NCI-H2107 treated with DMSO at 0.1 percent for 48 hours (cell line): Measurements from ENCODE around the gene CLSTN1.

Source experiments
- DNase-seq: peaks from one replicate; lab custom pipeline; 2025; ENCODE audit not compliant: unreplicated experiment; lab: John Stamatoyannopoulos, UW

CLSTN1 gene

GRCh38 chr1:9732123-9732971 is 91.4 kb downstream of the CLSTN1 start:
- DNase-seq, result no peak

- DNase-seq, result no peak
These were observed 92.2 kb downstream of the CLSTN1 start for GRCh38 chr1:9731561-9731960.

- no peak for DNase-seq
These were observed 92.7 kb downstream of the CLSTN1 start for GRCh38 chr1:9731051-9731537.

GRCh38 chr1:9730096-9730901 is 93.5 kb downstream of the CLSTN1 start:
- DNase-seq, result no peak

- no peak for DNase-seq
These were observed 94.2 kb downstream of the CLSTN1 start for GRCh38 chr1:9729523-9729922.

- no peak for DNase-seq
These were observed 95.1 kb downstream of the CLSTN1 start for GRCh38 chr1:9728451-9729295.

DNA sequence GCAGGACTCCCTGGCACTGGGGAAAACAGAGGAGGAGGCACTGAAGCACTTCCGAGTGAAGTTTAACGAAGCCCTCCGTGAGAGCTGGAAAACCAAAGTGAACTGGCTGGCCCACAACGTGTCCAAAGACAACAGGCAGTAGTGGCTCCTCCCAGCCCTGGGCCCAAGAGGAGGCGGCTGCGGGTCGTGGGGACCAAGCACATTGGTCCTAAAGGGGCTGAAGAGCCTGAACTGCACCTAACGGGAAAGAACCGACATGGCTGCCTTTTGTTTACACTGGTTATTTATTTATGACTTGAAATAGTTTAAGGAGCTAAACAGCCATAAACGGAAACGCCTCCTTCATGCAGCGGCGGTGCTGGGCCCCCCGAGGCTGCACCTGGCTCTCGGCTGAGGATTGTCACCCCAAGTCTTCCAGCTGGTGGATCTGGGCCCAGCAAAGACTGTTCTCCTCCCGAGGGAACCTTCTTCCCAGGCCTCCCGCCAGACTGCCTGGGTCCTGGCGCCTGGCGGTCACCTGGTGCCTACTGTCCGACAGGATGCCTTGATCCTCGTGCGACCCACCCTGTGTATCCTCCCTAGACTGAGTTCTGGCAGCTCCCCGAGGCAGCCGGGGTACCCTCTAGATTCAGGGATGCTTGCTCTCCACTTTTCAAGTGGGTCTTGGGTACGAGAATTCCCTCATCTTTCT is 96.7 kb downstream of the CLSTN1 start:
- no peak for DNase-seq

GRCh38 chr1:9726406-9726805 is 97.4 kb downstream of the CLSTN1 start:
- DNase-seq, result no peak

DNA sequence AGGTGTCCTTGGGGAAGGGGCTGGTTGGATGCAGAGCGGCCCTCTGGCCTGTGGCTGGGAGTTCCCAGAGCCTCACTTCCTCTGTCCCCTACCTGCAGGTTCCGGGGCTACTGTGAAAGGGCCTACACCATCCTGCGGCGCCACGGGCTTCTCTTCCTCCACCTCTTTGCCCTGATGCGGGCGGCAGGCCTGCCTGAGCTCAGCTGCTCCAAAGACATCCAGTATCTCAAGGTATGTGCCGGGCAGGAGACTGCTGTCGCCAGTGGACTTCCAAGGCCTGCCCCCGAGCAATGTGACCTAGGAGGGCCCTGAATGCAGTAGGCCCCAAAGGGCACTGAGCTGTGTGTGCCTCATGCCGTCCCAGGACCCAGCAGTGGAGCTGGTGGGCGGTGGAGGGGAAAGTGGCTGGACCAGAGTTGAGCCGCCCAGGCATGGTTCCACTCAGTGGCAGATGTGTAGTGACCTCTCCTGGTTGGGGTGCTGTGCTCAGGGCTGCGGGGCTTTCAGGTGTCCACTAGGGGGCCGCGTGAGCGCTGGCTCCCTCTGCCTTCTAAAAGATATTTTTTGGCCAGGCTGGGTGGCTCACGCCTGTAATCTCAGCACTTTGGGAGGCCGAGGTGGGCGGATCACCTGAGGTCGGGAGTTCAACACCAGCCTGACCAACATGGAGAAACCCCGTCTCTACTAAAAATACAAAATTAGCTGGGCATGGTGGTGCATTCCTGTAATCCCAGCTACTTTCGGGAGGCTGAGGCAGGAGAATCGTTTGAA is 98.9 kb downstream of the CLSTN1 start:
- no peak for DNase-seq

DNA sequence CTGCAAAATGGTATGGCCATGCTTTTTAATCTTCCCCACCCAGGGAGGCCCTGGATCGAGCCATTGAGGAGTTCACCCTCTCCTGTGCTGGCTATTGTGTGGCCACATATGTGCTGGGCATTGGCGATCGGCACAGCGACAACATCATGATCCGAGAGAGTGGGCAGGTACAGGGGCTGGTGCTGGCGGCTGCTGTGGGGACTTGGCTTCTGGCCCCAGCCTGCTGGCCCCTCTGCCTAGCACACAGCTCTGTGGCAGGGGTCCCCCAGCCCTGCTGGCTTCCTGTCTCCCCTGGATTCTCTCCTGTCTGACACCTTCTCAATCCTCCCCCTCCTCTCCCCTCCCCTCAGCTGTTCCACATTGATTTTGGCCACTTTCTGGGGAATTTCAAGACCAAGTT is 99.8 kb downstream of the CLSTN1 start:
- DNase-seq, result no peak

- DNase-seq, result no peak
These were observed 100.5 kb downstream of the CLSTN1 start for GRCh38 chr1:9723068-9723805.

DNA sequence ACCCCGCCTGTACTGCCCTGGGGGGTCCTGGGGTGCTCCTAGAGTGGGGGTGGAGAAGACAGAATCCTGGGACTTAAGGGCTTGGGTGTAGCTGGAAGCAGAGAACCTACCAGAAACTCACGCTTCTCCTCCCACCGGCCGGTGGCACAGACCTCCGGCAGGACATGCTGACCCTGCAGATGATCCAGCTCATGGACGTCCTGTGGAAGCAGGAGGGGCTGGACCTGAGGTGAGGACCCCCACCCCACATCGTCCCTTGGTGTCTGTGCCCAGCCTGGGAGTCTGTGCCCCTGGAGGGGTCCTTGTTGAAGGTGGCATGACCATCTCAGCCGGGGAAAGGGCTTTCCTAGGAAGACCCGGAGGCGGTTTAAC is 101.4 kb downstream of the CLSTN1 start:
- no peak for DNase-seq

- DNase-seq, result no peak
These were observed 102.0 kb downstream of the CLSTN1 start for GRCh38 chr1:9721606-9722377.

DNA sequence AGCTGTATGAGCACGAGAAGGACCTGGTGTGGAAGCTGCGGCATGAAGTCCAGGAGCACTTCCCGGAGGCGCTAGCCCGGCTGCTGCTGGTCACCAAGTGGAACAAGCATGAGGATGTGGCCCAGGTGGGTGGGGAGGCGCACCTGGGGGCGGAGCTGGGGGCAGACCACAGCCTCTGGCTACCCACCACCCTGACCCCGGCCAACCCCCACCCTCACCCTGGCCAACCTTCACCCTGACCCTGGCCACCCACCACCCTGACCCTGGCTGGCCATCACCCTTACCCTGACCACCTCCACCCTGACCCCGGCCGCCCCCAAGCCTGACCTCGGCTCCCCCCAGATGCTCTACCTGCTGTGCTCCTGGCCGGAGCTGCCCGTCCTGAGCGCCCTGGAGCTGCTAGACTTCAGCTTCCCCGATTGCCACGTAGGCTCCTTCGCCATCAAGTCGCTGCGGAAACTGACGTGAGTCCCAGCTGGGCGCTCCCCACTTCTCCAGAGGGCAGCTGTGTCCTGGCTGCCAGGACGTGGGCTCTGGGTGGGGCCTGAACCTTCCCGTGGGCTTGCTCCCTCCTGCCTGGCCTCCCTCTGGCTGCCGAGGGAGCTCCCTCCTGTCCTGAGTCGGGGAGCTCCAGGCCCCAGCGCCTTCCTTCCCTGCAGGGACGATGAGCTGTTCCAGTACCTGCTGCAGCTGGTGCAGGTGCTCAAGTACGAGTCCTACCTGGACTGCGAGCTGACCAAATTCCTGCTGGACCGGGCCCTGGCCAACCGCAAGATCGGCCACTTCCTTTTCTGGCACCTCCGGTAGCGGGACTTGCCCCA is 102.8 kb downstream of the CLSTN1 start:
- no peak for DNase-seq

GRCh38 chr1:9719978-9720722 is 103.6 kb downstream of the CLSTN1 start:
- no peak for DNase-seq

DNA sequence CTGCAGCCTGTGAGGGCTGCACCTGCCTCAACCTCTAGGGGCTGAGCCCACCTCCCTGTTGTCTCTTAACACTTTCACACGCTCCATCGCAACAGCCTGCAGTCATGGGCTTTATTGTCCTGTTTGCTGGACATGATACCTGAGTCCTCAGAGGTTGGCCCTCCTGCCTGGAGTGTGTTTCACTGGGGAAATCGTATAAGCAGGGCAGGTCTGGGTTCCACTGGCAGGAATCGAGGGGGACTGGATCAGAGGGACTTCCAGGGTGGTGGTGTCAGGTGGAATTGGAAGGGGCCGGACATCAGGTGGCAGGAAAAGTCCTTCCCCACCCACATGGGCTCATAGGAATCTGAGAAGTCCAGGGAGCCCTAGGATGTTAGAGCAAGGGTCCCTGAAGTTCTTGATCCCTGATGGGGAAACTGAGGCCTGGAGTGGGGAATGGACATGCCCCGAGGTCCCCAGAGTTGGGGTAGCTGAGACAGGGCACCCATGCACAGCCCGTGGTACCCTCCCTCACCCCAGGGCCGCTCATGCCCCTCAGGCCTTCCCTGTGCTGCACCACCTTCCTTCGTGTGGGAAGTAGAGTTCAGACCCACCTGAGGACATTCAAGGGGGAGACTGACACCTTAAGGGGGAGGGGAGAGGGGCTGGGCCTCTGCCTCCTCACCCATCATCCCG is 105.6 kb downstream of the CLSTN1 start:
- no peak for DNase-seq
